H1 (cell line): Measurements from ENCODE around the gene NR3C1. TPM values are rescaled to one million over a fixed set of nuclear protein-coding genes. Genes with fewer than 3 reads are reported as not detected.

ENCODE experiments used
- CHD2 ChIP-seq: IDR thresholded peaks from 2 replicates; pipeline ENCODE4 v1.6.1; 2012; ENCODE audit warnings: low read length, improper control_type of control experiment
- CREB1 ChIP-seq: IDR thresholded peaks from 2 replicates; pipeline ENCODE4 v1.6.1; 2012; ENCODE audit warnings: inconsistent platforms
- polyA plus RNA-seq, 7 experiments: library from polyadenylated mRNA; depleted of rRNA in 3 of 7; stranded (reverse) in 5 of 7; unstranded in 2 of 7; fragments of >200 nt in 5 of 7; fragments of 200-250 nt in 2 of 7; gene quantifications; 1 replicate in 5 of 7; 2 replicates in 1 of 7; 4 replicates in 1 of 7; pipeline versions ENCODE4 v1.2.1 to v1.2.3, GENCODE V29; 2011 to 2013; ENCODE audit warnings: missing spikeins in 2 of 7, mixed read lengths in 2 of 7
- total RNA-seq: library from RNA; stranded (reverse); fragmentation: NEBNext Ultra II Directional; extraction: Animal tissue kit (Norgen Biotek cat#: 25700); gene quantifications from 2 replicates; pipeline ENCODE4 v1.2.1, GENCODE V29; 2021
- TF ChIP-seq, protein P1 (sequence below): IDR thresholded peaks from 2 replicates; pipeline ENCODE4 v1.6.1; 2012; ENCODE audit warnings: inconsistent platforms

NR3C1 gene
- total and polyA plus RNA-seq, 2 of the 8 experiments (the other 6 are each of a cell fraction or from before 2014, with no cell fraction given), result 1.7 to 5.4 TPM

DNA sequence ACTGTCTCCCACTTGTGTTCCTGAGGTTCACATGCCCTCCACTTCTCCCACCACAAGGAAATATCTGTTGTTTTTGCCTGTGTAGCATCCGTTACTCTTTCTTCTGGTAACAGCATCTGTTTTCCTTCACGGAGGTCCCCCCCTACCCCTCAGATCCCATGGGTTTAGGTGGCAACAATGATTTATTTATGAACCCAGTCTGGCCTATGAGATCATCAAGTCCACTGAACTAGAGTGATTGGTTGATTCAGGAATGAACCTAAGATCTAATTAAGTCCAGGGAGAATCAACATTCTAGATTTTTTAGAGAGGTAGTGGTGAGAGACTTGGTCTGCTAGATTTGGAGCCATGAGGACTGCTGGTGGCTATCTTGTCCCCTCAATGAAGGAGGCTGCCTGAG, 166.8 kb downstream of the NR3C1 start (continued):
- TF ChIP-seq CHD2 (no peak), CREB1 (no peak)
- TF ChIP-seq, protein P1, sequence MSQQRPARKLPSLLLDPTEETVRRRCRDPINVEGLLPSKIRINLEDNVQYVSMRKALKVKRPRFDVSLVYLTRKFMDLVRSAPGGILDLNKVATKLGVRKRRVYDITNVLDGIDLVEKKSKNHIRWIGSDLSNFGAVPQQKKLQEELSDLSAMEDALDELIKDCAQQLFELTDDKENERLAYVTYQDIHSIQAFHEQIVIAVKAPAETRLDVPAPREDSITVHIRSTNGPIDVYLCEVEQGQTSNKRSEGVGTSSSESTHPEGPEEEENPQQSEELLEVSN, result no peak
